Brain microvascular endothelial cell (primary cell): ENCODE data around the gene ZMYND11.

Source experiments
- DNase-seq: peaks from one replicate; pipeline ENCODE4 v3.0.0-alpha.2; 2020
- H3K27ac ChIP-seq: fragments of 250-450 bp; sonication (Bioruptor Pico); 2 replicates; pipeline ENCODE4 v1.5.1; 2020; ENCODE audit warnings: mild to moderate bottlenecking, moderate library complexity
- H3K27me3 ChIP-seq: fragments of 250-450 bp; sonication (Bioruptor Pico); replicated peaks from 2 replicates; pipeline ENCODE4 v1.5.1; 2020; ENCODE audit warnings: mild to moderate bottlenecking
- H3K36me3 ChIP-seq: fragments of 250-450 bp; sonication (Bioruptor Pico); replicated peaks from 2 replicates; pipeline ENCODE4 v1.5.1; 2020; ENCODE audit warnings: mild to moderate bottlenecking
- H3K4me3 ChIP-seq: 2 replicates; pipeline ENCODE4 v1.5.1; 2011; ENCODE audit warnings: low read depth, mild to moderate bottlenecking, control low read depth, low read length, moderate library complexity
- CTCF ChIP-seq: IDR thresholded peaks from 2 replicates; pipeline ENCODE4 v1.5.1; 2011; ENCODE audit warnings: low read depth, mild to moderate bottlenecking, moderate library complexity, low read length, control low read depth, inconsistent platforms; ENCODE audit errors: missing control alignments
- in situ Hi-C: cut with HindIII; loops from 2 replicates; pipeline ENCODE4 v1.10.0; 2017; ENCODE audit warnings: low sequenced_read_pairs, low pct_ligation_motif_present

The ZMYND11 gene

DNA sequence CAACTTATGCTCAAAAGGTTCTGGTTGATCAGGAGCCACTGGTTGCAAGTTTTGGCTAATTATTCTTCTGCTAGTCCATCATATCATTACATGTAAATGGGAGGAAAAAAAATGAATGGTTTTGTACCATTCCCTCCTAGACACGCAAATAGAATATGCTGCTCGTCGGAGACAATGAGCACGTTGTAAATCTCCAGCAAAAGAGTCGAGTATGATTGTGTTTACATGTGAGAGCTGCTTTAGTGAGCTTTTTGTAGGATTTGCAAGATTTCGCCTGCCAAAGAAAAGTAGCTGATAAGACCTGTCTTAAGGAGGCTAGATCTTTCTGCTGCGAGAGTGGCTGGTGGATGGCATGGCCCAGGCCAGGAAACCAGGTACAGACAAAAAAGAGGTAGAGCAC is 109.0 kb downstream of the ZMYND11 start:
- Histone ChIP-seq H3K4me3 (no peak overlapping the region), H3K27me3 (no peaks in the 10 kb centered on the region), H3K36me3 (peaks cover 22% of the 10 kb centered on the region), H3K27ac (no peak overlapping the region)
- no peak for DNase-seq
- no peak for TF ChIP-seq CTCF
- in situ Hi-C loops, result no loop called here

DNA sequence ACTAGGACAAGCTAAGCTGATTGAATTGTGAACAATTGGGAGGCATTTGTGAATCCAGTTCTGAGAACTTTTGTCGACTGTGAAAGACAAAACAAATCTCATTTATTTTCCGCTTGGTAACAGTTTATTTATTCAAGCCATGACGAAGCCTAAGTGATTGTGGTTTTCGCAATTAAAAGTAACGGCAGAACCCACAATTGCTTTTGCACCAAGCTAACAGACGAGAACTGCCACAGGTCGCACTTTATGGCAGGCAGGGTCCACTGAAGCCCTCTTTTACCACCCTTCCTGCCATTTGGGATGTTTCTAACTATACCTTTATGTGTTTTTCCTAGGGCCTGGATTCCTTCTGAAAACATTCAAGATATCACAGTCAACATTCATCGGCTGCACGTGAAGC is 111.2 kb downstream of the ZMYND11 start:
- no peak for DNase-seq
- TF ChIP-seq CTCF, result no peak
- Histone ChIP-seq H3K4me3 (no peak overlapping the region), H3K27ac (no peak overlapping the region), H3K27me3 (no peaks in the 10 kb centered on the region), H3K36me3 (peaks cover 21% of the 10 kb centered on the region)
- in situ Hi-C loops, result no loop called here

GRCh38 chr10:247480-247879 is 112.2 kb downstream of the ZMYND11 start:
- Histone ChIP-seq H3K27me3 (no peaks in the 10 kb centered on the region), H3K36me3 (peaks cover 22% of the 10 kb centered on the region), H3K27ac (no peak overlapping the region), H3K4me3 (no peak overlapping the region)
- in situ Hi-C loops, result no loop called here
- TF ChIP-seq CTCF, result no peak
- no peak for DNase-seq

DNA sequence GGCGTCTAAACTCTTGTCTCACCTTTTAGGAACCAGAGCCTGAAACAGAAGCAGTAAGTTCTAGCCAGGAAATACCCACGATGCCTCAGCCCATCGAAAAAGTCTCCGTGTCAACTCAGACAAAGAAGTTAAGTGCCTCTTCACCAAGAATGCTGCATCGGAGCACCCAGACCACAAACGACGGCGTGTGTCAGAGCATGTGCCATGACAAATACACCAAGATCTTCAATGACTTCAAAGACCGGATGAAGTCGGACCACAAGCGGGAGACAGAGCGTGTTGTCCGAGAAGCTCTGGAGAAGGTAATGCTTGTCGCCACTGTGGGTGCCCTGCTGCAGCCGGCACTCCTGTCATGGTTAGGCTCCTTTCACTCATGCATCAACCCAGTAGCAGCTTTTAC is 113.1 kb downstream of the ZMYND11 start:
- in situ Hi-C loops, result no loop called here
- H3K27ac ChIP-seq, result no peak overlapping the region
- no peak for DNase-seq
- H3K27me3 ChIP-seq, result no peaks in the 10 kb centered on the region
- H3K4me3 ChIP-seq, result no peak overlapping the region
- TF ChIP-seq CTCF, result no peak
- H3K36me3 ChIP-seq, result peaks cover 22% of the 10 kb centered on the region

GRCh38 chr10:251982-252582 is 116.8 kb downstream of the ZMYND11 start:
- no peaks in the 10 kb centered on the region for H3K27me3 ChIP-seq
- DNase-seq, result no peak
- H3K27ac ChIP-seq, result no peak overlapping the region
- no peak overlapping the region for H3K4me3 ChIP-seq
- H3K36me3 ChIP-seq, result peaks cover 16% of the 10 kb centered on the region
- in situ Hi-C loops, result no loop called here
- no peak for TF ChIP-seq CTCF

DNA sequence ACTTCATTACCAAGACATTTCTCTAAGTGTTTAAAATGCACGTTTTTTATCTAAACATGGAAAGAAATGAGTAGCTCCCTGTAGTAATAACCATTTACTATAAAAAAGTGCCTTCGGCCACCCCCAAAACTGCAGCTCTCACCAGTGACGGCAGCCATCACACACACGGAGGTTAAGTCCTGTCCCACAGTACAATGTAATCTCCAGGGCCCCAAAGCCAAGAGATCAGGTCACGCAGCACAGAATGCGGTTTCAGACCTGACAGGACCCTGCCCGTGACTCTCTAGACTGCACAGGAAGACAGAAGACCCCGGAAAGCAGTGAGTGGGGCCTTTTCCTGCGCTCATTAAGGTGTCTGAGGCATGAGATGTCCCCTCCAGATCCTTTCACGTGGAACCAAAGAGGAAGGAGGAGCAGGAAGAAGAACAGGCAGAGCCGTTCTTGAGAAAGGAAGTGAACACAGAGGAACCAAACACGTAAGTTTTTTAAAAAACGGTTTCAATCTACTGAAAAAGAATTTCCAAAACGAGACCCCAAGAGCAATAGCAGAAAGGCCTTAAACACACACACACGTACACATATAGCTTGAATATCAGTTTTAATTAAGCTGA is 125.7 kb downstream of the ZMYND11 start:
- in situ Hi-C loops, result no loop called here

More for the DNA sequence above, 125.7 kb downstream of the ZMYND11 start:
- Histone ChIP-seq H3K4me3 (no peak overlapping the region), H3K27me3 (no peaks in the 10 kb centered on the region), H3K36me3 (no peaks in the 10 kb centered on the region), H3K27ac (no peak overlapping the region)
- no peak for TF ChIP-seq CTCF
- no peak for DNase-seq
